Stimulated activated naive CD8-positive, alpha-beta T cell treated with anti-CD3 and anti-CD28 coated beads, Interleukin-15, amount 100 ng/mL, for 72 hours (primary cell): ENCODE measurements around the gene GABRA6.
"Not testable (repeated sequence)": the region's sequence is repeated elsewhere in the genome, so short reads cannot be mapped to it uniquely, and the experiment has no call there.

Experiments
- ATAC-seq: fragments of 150-1000 bp; cut with Tn5 transposase; 2 replicates; pipeline ENCODE4 v1.10.0; 2021; ENCODE audit warnings: mild to moderate bottlenecking, moderate library complexity
- DNase-seq, 2 donors: peaks; one replicate each; pipeline ENCODE4 v3.0.0; 2021 to 2022
- H3K27ac Mint-ChIP-seq, 2 donors: one replicate each; pipeline ENCODE4 v1.8.0; 2022; ENCODE audit warnings: mild to moderate bottlenecking in 2 of 2, mixed read lengths in 2 of 2, moderate library complexity in 2 of 2
- H3K27me3 Mint-ChIP-seq: one replicate; pipeline ENCODE4 v1.8.0; 2022; ENCODE audit warnings: mixed read lengths
- H3K4me1 Mint-ChIP-seq: one replicate; pipeline ENCODE4 v1.8.0; 2022; ENCODE audit warnings: mild to moderate bottlenecking, mixed read lengths
- H3K4me3 Mint-ChIP-seq, 2 donors: one replicate each; pipeline ENCODE4 v1.8.0; 2022; ENCODE audit warnings: mild to moderate bottlenecking in 2 of 2, mixed read lengths in 2 of 2, moderate library complexity in 1 of 2
- H3K9me3 Mint-ChIP-seq, 2 donors: one replicate each; pipeline ENCODE4 v1.8.0; 2022; ENCODE audit warnings: mixed read lengths in 2 of 2

The GABRA6 gene

GRCh38 chr5:161685461-161685860 is at the start of gene GABRA6:
TSS of gene GABRA6 (plus strand) at chr5:161685721. CDS start at chr5:161685990, 269 bp downstream.
- ATAC-seq = no peak
- no peak within 1 kb of the TSS for H3K4me3 Mint-ChIP-seq

GRCh38 chr5:161637591-161637990 is 47.9 kb upstream of the GABRA6 start:
- no peak for DNase-seq
- Mint-ChIP-seq H3K27me3 (no peaks in the 10 kb centered on the region), H3K4me3 (no peak overlapping the region), H3K27ac (peak overlapping the region in 1 of 2 donors; percentile 75), H3K9me3 (peaks cover 0 to 13% of the 10 kb centered on the region in 2 donors), H3K4me1 (no peaks in the 10 kb centered on the region)
- no peak for ATAC-seq

More at GRCh38 chr5:161685461-161685860, at the start of gene GABRA6:
- H3K4me1 Mint-ChIP-seq = no peaks in the 10 kb centered on the region
- H3K9me3 Mint-ChIP-seq = peaks cover 9 to 10% of the 10 kb centered on the region in 2 donors
- no peak within 1 kb of the TSS for H3K27ac Mint-ChIP-seq
- H3K27me3 Mint-ChIP-seq = no peaks in the 10 kb centered on the region
- no peak for DNase-seq

GRCh38 chr5:161641444-161641843 is 44.1 kb upstream of the GABRA6 start:
- Mint-ChIP-seq H3K9me3 (peaks cover 0 to 13% of the 10 kb centered on the region in 2 donors), H3K27me3 (no peaks in the 10 kb centered on the region), H3K4me3 (no peak overlapping the region), H3K4me1 (no peaks in the 10 kb centered on the region), H3K27ac (no peak overlapping the region)
- no peak for DNase-seq
- no peak for ATAC-seq

- Mint-ChIP-seq H3K9me3 (peaks cover 8 to 10% of the 10 kb centered on the region in 2 donors), H3K27me3 (no peaks in the 10 kb centered on the region), H3K27ac (no peak overlapping the region), H3K4me1 (no peaks in the 10 kb centered on the region), H3K4me3 (no peak overlapping the region)
- no peak for DNase-seq
- no peak for ATAC-seq
Measured at GRCh38 chr5:161645264-161645663, 40.3 kb upstream of the GABRA6 start.

GRCh38 chr5:161651926-161652325 is 33.6 kb upstream of the GABRA6 start:
- not testable (repeated sequence) for H3K4me1 Mint-ChIP-seq, ATAC-seq
- H3K9me3 Mint-ChIP-seq = peaks cover 0 to 15% of the 10 kb centered on the region in 2 donors

GRCh38 chr5:161660806-161661205 is 24.7 kb upstream of the GABRA6 start:
- DNase-seq (no peak), ATAC-seq (no peak)
- no peaks in the 10 kb centered on the region for H3K4me1 Mint-ChIP-seq
- peaks cover 3 to 20% of the 10 kb centered on the region in 2 donors for H3K9me3 Mint-ChIP-seq
- H3K27me3 Mint-ChIP-seq = no peaks in the 10 kb centered on the region
- H3K27ac Mint-ChIP-seq = no peak overlapping the region
- H3K4me3 Mint-ChIP-seq = no peak overlapping the region

More at GRCh38 chr5:161651926-161652325, 33.6 kb upstream of the GABRA6 start:
- not testable (repeated sequence) for H3K4me3 Mint-ChIP-seq, DNase-seq, H3K27ac Mint-ChIP-seq, H3K27me3 Mint-ChIP-seq

- H3K4me1 Mint-ChIP-seq = no peaks in the 10 kb centered on the region
- peaks cover 6 to 27% of the 10 kb centered on the region in 2 donors for H3K9me3 Mint-ChIP-seq
- DNase-seq (no peak), ATAC-seq (no peak)
- no peak overlapping the region for H3K4me3 Mint-ChIP-seq
- H3K27ac Mint-ChIP-seq = no peak overlapping the region
- H3K27me3 Mint-ChIP-seq = no peaks in the 10 kb centered on the region
Measured at GRCh38 chr5:161663431-161663830, 22.1 kb upstream of the GABRA6 start.

GRCh38 chr5:161676103-161676502 is 9.4 kb upstream of the GABRA6 start:
- ATAC-seq (no peak), DNase-seq (no peak)
- H3K27ac Mint-ChIP-seq = no peak overlapping the region
- H3K4me3 Mint-ChIP-seq = no peak overlapping the region
- H3K4me1 Mint-ChIP-seq = no peaks in the 10 kb centered on the region
- H3K9me3 Mint-ChIP-seq = peaks cover 0 to 13% of the 10 kb centered on the region in 2 donors
- H3K27me3 Mint-ChIP-seq = no peaks in the 10 kb centered on the region

GRCh38 chr5:161686149-161686548 is 628 bp downstream of the GABRA6 start:
- Mint-ChIP-seq H3K27ac (no peak overlapping the region), H3K4me3 (no peak overlapping the region), H3K27me3 (no peaks in the 10 kb centered on the region), H3K4me1 (no peaks in the 10 kb centered on the region), H3K9me3 (peaks cover 9 to 10% of the 10 kb centered on the region in 2 donors)
- no peak for ATAC-seq
- DNase-seq = no peak

GRCh38 chr5:161686881-161687280 is 1.4 kb downstream of the GABRA6 start:
- H3K27ac Mint-ChIP-seq = no peak overlapping the region
- no peaks in the 10 kb centered on the region for H3K4me1 Mint-ChIP-seq
- H3K9me3 Mint-ChIP-seq = peaks cover 9 to 10% of the 10 kb centered on the region in 2 donors
- no peaks in the 10 kb centered on the region for H3K27me3 Mint-ChIP-seq
- DNase-seq (no peak), ATAC-seq (no peak)
- H3K4me3 Mint-ChIP-seq = no peak overlapping the region

GRCh38 chr5:161687316-161687715 is 1.8 kb downstream of the GABRA6 start:
- no peak overlapping the region for H3K4me3 Mint-ChIP-seq
- no peak for ATAC-seq

GRCh38 chr5:161691911-161692310 is 6.4 kb downstream of the GABRA6 start:
- H3K27me3 Mint-ChIP-seq = no peaks in the 10 kb centered on the region
- no peak overlapping the region for H3K27ac Mint-ChIP-seq
- DNase-seq (no peak), ATAC-seq (no peak)
- H3K4me1 Mint-ChIP-seq = no peaks in the 10 kb centered on the region
- H3K9me3 Mint-ChIP-seq = peaks cover 0 to 5% of the 10 kb centered on the region in 2 donors
- no peak overlapping the region for H3K4me3 Mint-ChIP-seq

More at GRCh38 chr5:161687316-161687715, 1.8 kb downstream of the GABRA6 start:
- Mint-ChIP-seq H3K9me3 (peaks cover 9 to 10% of the 10 kb centered on the region in 2 donors), H3K27me3 (no peaks in the 10 kb centered on the region), H3K27ac (no peak overlapping the region), H3K4me1 (no peaks in the 10 kb centered on the region)
- DNase-seq = no peak

- H3K9me3 Mint-ChIP-seq = peaks cover 5 to 7% of the 10 kb centered on the region in 2 donors
- H3K4me3 Mint-ChIP-seq = no peak overlapping the region
- no peak for ATAC-seq
Measured at GRCh38 chr5:161697001-161697400, 11.5 kb downstream of the GABRA6 start.

GRCh38 chr5:161700065-161700464 is 14.5 kb downstream of the GABRA6 start:
- no peak for ATAC-seq
- Mint-ChIP-seq H3K4me3 (no peak overlapping the region), H3K9me3 (peaks cover 5 to 7% of the 10 kb centered on the region in 2 donors), H3K27ac (no peak overlapping the region), H3K4me1 (no peaks in the 10 kb centered on the region), H3K27me3 (no peaks in the 10 kb centered on the region)
- DNase-seq = no peak

More at GRCh38 chr5:161697001-161697400, 11.5 kb downstream of the GABRA6 start:
- H3K27ac Mint-ChIP-seq = no peak overlapping the region
- DNase-seq = no peak
- no peaks in the 10 kb centered on the region for H3K27me3 Mint-ChIP-seq
- no peaks in the 10 kb centered on the region for H3K4me1 Mint-ChIP-seq

GRCh38 chr5:161703528-161703927 is 18.0 kb downstream of the GABRA6 start:
- DNase-seq (no peak), ATAC-seq (no peak)
- Mint-ChIP-seq H3K27me3 (no peaks in the 10 kb centered on the region), H3K4me1 (no peaks in the 10 kb centered on the region), H3K4me3 (no peak overlapping the region), H3K9me3 (peaks cover 7 to 8% of the 10 kb centered on the region in 2 donors), H3K27ac (no peak overlapping the region)

GRCh38 chr5:161707382-161707781 is 21.9 kb downstream of the GABRA6 start:
- no peak for DNase-seq

GRCh38 chr5:161709239-161709638 is 23.7 kb downstream of the GABRA6 start:
- Mint-ChIP-seq H3K27me3 (no peaks in the 10 kb centered on the region), H3K4me3 (no peak overlapping the region), H3K4me1 (no peaks in the 10 kb centered on the region), H3K27ac (no peak overlapping the region), H3K9me3 (peaks cover 0 to 4% of the 10 kb centered on the region in 2 donors)
- DNase-seq (no peak), ATAC-seq (no peak)

More at GRCh38 chr5:161707382-161707781, 21.9 kb downstream of the GABRA6 start:
- Mint-ChIP-seq H3K4me1 (no peaks in the 10 kb centered on the region), H3K27me3 (no peaks in the 10 kb centered on the region), H3K4me3 (no peak overlapping the region), H3K9me3 (peaks cover 0 to 4% of the 10 kb centered on the region in 2 donors), H3K27ac (no peak overlapping the region)
- ATAC-seq = no peak
